ENCODE data around the gene SAMD14.

The SAMD14 gene

GRCh38 chr17:50095626-50096037 lies 34.3 kb downstream of the SAMD14 start:
- no peak for DNase-seq (ENCODE audit: low read depth)

- peak; percentile 95 for DNase-seq (ENCODE audit: low read depth)
Observed at GRCh38 chr17:50094753-50095619, 35.0 kb downstream of the SAMD14 start, which contains the start of gene PDK2. PDK2 (plus strand) TSS chr17:50095351; CDS start chr17:50095436, 85 bp downstream.

GRCh38 chr17:50094243-50094752 lies 35.7 kb downstream of the SAMD14 start:
- peak; percentile 83 for DNase-seq (ENCODE audit: low read depth)

GRCh38 chr17:50093807-50094206 lies 36.2 kb downstream of the SAMD14 start:
- DNase-seq (ENCODE audit: low read depth) = no peak

- DNase-seq (ENCODE audit: low read depth) = no peak
Observed at GRCh38 chr17:50093246-50093645, 36.7 kb downstream of the SAMD14 start.

- DNase-seq (ENCODE audit: low read depth) = no peak
Observed at GRCh38 chr17:50091918-50092285, 38.1 kb downstream of the SAMD14 start.

GRCh38 chr17:50090971-50091917 lies 38.7 kb downstream of the SAMD14 start:
- DNase-seq (ENCODE audit: low read depth) = no peak

- no peak for DNase-seq (ENCODE audit: low read depth)
Observed at GRCh38 chr17:50090071-50090470, 39.9 kb downstream of the SAMD14 start.

- no peak for DNase-seq (ENCODE audit: low read depth)
Observed at GRCh38 chr17:50088952-50089825, 40.8 kb downstream of the SAMD14 start.

GRCh38 chr17:50087912-50088405 lies 42.0 kb downstream of the SAMD14 start:
- no peak for DNase-seq (ENCODE audit: low read depth)

GRCh38 chr17:50087246-50087911 lies 42.6 kb downstream of the SAMD14 start:
- peak; percentile 67 for DNase-seq (ENCODE audit: low read depth)

GRCh38 chr17:50081757-50082156 lies 48.2 kb downstream of the SAMD14 start:
- no peak for DNase-seq (ENCODE audit: low read depth)

- no peak for DNase-seq (ENCODE audit: low read depth)
Observed at GRCh38 chr17:50080827-50081226, 49.1 kb downstream of the SAMD14 start.

- no peak for DNase-seq (ENCODE audit: low read depth)
Observed at GRCh38 chr17:50080096-50080480, 49.9 kb downstream of the SAMD14 start.

GRCh38 chr17:50079334-50080095 lies 50.4 kb downstream of the SAMD14 start:
- no peak for DNase-seq (ENCODE audit: low read depth)

GRCh38 chr17:50078430-50078829 lies 51.5 kb downstream of the SAMD14 start:
- no peak for DNase-seq (ENCODE audit: low read depth)

- no peak for DNase-seq (ENCODE audit: low read depth)
Observed at GRCh38 chr17:50076591-50077235, 53.2 kb downstream of the SAMD14 start.

GRCh38 chr17:50076221-50076590 lies 53.8 kb downstream of the SAMD14 start:
- DNase-seq (ENCODE audit: low read depth) = no peak

GRCh38 chr17:50075446-50076032 lies 54.4 kb downstream of the SAMD14 start:
- DNase-seq (ENCODE audit: low read depth) = no peak
